GM21825 (cell line): Measurements from ENCODE around the gene AREL1.

Experiments
- ATAC-seq: cut with Tn5 transposase; IDR thresholded peaks from one replicate; pipeline ENCODE4 v1.9.1; 2021; ENCODE audit warnings: mild to moderate bottlenecking, moderate library complexity; ENCODE audit not compliant: unreplicated experiment

The AREL1 gene

GRCh38 chr14:74638966-74639365, 73.9 kb downstream of the AREL1 start:
- ATAC-seq = no peak

GRCh38 chr14:74638066-74638465, 74.8 kb downstream of the AREL1 start:
- no peak for ATAC-seq

DNA sequence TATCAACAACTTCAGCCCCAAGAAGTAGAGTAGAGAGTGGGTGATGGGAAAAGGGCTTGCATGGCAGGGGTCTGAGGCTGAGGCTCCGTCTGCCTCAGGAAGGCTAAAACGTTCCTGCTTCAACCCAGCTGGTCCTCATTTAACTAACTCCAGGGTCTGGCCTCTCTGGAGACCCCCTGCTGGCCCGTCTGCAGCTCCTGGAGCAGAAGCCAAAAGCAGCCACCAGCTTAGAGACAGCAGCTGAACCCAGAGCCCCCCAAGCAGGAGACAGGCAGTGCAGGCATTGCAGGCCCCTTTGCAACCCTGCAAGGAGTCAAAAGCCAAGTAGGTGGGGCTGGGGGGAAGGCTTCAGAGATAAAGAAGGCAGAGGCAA, 75.7 kb downstream of the AREL1 start:
- ATAC-seq = no peak

DNA sequence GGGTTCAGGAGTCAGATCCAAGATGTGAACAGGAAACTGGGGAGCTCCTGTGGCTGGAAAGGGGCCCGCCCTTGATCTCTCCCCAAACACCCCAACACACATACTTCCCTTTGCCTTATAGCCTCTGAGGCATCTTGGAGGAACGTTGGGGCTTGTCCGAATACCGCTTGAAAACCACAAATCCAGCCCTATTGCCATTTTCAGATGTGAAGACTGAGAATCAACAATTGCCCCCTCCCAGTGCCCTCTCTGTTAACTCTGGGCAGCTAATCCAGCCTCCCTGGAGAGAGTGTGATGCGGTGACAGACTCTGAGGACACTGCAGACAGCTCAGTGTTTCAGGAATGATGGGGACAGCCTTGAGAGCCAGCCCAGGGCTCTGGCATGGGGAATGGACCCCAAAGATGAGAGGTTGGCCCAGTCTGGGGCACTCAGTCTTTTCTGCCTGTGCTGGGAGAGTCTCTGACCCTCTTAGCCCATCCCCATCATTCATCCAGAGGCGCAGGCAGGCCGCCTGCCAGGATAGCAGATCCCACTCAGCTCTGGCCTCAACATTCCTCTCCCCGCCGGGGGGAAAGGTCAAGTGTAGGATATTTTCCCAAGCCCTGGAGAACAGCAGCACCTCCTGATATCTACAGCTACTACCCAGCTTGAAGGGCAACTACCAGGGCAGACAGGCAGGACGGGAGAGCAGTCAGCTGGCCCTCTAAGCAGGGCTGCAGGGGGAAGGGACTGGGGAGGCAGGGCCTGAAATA, 76.3 kb downstream of the AREL1 start:
- no peak for ATAC-seq

DNA sequence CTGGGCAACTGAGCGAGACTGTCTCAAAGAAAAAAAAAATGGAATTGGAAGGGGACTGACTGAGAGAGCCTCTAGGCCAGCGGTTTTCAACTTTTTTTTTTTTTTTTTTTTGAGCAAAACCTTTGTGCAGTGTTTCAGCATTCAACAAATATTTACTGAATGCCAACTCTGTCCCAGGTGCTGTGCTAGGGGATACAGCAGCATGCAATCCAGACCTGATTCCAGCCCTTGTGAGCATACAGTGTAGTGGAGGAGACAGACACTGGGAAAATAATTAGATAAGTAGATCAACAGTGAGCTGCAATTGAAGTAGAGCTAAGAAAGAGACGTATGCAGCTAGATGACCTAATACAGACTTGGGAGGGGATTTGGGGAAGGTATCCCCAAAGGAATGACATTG, 77.0 kb downstream of the AREL1 start:
- no peak for ATAC-seq

GRCh38 chr14:74634964-74635363, 77.9 kb downstream of the AREL1 start:
- no peak for ATAC-seq

DNA sequence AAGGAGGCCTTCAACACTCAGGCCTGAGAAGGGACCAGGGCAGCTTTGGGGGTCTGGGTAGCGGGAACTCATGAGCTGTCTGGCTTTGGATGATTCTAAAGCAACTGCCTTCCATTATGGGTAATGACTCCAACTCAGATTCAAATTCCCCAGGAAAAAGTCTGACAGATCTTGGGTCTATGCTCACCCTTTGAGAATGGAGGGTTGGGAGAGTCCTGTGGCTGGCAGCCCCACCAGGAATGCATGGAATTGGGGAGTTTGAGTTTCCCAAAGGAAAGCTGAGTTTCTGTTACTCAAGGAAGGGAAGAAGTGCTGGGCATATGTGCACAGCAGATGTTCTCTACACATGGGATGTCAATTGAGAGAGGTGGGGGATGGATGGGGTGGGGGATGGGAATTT, 78.4 kb downstream of the AREL1 start:
- no peak for ATAC-seq

GRCh38 chr14:74630881-74631690, 81.8 kb downstream of the AREL1 start:
- ATAC-seq = no peak

GRCh38 chr14:74628418-74628817, 84.5 kb downstream of the AREL1 start:
- ATAC-seq = no peak

- no peak for ATAC-seq
These were observed 85.8 kb downstream of the AREL1 start for GRCh38 chr14:74627076-74627475.

GRCh38 chr14:74622257-74622656, 90.6 kb downstream of the AREL1 start:
- no peak for ATAC-seq

DNA sequence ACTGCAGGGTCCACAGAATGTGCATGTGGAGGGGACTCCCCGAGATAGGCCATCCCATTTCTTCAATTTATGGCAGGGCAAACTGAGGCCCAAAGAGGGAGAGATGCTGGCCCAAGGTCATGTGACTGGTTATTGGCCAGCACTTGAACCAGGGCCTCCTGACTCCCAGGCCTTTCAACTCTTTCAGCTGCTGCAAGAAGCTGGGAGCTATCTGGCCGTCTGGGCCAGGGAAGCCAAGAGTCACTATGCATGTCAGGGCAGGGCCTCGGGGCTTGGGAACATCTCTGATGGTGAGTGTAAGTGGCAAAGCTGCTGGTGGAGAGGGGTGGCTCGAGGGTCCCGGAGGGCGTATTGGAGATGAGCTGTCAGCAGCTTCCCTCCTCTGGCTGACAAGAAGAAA, 91.3 kb downstream of the AREL1 start:
- no peak for ATAC-seq

GRCh38 chr14:74620923-74621322, 92.0 kb downstream of the AREL1 start:
- no peak for ATAC-seq

DNA sequence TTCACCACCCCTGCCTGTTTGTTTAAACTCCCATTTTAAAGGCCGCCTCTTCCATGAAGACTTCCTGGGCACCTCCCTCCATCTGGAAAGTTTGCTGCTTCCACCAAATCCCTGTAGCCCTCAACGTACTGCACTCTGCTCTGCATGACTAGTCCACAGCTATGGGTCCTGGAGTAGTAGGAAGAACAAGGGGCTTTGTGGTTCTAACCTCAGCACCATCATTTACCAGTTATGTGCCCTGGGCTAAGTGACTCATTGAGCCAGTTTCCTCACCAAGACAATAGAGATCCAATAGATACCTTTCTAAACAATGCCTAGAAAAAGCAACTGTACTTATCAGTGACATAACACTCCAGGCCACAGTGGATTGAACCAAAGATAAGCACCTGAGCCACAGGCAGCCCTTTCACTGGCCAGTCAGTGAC, 92.4 kb downstream of the AREL1 start:
- no peak for ATAC-seq

- no peak for ATAC-seq
These were observed 93.2 kb downstream of the AREL1 start for GRCh38 chr14:74619672-74620131.

DNA sequence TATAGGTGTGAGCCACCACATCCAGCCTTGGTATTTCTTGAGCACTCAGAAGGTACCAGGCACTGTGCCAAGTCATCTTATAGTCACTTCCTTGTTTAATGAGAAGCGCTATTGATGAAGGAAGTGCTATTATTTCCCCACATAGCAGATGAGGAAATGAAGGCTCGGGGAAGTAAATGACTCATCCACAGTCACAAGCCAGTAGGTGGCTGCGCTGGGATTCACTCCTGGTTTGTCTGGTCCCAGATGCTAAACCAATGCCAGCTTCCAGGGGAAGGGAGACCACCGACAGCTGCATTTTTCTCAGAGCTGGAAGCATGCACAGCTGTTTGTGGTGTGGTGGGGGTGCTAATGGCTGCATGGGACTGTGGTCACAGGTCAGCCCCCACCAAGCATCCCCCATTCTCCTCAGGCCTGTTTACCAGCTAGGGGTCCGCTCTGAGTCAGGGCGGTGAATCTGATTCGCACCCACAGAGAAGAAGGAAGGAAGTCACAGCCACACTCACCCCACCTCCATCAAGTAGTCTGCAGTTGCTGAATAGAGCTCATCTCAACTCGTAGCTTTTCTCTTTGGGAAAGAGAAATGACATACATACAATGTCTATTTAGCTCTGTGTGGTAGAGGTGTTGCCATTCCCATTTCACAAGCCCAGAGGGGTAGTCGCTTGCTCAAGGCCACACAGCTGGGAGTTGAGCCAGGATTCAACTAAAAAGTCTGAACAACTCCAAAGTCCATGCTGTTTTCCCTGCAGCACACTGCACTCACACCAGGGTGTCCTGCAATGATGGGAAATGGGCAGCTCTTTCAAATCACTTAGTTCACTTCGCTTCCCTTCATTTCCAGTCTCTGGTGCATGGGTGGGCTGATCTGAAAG, 94.6 kb downstream of the AREL1 start:
- ATAC-seq = no peak

- ATAC-seq = no peak
These were observed 95.7 kb downstream of the AREL1 start for GRCh38 chr14:74616996-74617700.

DNA sequence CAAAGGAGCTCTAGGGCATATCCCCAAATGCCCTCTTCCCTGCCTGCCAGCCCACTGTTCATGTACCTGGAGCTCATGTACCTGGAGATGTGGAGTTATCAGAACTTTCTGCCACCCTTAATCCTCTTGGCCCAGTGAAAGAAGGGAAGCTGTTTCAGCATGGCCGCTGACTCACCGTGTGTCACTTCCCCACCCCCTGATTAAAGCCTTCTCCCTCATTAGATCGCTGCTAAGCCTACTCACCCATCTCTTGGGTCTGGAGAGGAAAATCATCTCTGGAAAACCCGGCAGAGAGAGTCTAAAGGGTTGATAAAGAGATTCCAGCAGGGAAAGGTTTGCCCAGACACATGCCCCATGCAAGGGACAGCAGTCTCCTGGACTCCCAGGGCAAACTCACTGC, 96.4 kb downstream of the AREL1 start:
- ATAC-seq = no peak

DNA sequence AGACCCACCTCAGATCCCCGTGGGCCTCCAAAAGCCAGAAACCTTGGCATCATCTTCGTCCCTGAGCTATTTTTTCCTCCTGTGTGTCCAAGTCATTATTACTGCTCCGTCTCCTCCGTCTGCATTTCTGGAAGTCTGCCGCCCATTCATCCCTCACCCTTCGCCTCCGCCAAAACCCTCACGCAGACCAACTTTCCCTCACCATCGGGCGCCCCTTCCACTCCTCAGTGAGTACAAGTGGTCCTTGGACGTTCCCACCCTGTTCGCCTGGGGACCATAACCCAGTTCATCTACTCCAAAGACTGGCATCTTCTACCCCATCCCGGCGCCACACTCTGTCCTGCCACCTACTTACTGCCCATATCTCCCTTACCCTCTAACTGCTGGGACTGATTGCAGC, 97.1 kb downstream of the AREL1 start:
- ATAC-seq = no peak
